22Rv1 (cell line): ENCODE results near the gene GNG7.
A peak's percentile ranks its signal among the peaks of the same experiment; 100 is the strongest.

Source experiments
- H3K27ac ChIP-seq: fragments of 450-650 bp; 2 replicates; pipeline ENCODE4 v1.5.1; 2017
- ZFX ChIP-seq: fragments of 450-650 bp; IDR thresholded peaks from 2 replicates; pipeline ENCODE4 v1.6.1; 2017; ENCODE audit warnings: antibody characterized with exemption, borderline replicate concordance
- TF ChIP-seq, protein P1 (sequence below): fragments of 450-650 bp; IDR thresholded peaks from 2 replicates; pipeline ENCODE4 v1.5.1; 2017; ENCODE audit warnings: mild to moderate bottlenecking

GNG7 gene

DNA sequence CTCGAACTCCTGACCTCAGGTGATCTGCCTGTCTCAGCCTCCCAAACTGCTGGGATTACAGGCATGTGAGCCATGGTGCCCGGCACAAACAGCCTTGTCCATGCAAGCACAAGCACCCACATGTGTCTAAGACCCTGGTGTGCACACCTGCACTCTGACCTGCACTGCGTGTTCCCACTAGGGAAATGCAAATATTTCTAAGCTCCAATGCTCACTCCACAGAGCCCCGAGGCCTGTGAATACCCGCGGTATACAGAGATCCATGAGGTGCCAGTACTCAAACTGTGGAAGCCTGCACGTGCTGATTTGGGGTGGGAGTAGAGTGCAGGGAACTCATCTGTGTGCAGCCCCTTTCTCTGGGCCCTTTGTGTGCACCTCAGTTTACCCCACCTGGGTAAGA lies 211.8 kb downstream of the GNG7 start:
- no peak for TF ChIP-seq ZFX
- TF ChIP-seq, protein P1, sequence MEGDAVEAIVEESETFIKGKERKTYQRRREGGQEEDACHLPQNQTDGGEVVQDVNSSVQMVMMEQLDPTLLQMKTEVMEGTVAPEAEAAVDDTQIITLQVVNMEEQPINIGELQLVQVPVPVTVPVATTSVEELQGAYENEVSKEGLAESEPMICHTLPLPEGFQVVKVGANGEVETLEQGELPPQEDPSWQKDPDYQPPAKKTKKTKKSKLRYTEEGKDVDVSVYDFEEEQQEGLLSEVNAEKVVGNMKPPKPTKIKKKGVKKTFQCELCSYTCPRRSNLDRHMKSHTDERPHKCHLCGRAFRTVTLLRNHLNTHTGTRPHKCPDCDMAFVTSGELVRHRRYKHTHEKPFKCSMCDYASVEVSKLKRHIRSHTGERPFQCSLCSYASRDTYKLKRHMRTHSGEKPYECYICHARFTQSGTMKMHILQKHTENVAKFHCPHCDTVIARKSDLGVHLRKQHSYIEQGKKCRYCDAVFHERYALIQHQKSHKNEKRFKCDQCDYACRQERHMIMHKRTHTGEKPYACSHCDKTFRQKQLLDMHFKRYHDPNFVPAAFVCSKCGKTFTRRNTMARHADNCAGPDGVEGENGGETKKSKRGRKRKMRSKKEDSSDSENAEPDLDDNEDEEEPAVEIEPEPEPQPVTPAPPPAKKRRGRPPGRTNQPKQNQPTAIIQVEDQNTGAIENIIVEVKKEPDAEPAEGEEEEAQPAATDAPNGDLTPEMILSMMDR = no peak
- no peak overlapping the region for H3K27ac ChIP-seq

DNA sequence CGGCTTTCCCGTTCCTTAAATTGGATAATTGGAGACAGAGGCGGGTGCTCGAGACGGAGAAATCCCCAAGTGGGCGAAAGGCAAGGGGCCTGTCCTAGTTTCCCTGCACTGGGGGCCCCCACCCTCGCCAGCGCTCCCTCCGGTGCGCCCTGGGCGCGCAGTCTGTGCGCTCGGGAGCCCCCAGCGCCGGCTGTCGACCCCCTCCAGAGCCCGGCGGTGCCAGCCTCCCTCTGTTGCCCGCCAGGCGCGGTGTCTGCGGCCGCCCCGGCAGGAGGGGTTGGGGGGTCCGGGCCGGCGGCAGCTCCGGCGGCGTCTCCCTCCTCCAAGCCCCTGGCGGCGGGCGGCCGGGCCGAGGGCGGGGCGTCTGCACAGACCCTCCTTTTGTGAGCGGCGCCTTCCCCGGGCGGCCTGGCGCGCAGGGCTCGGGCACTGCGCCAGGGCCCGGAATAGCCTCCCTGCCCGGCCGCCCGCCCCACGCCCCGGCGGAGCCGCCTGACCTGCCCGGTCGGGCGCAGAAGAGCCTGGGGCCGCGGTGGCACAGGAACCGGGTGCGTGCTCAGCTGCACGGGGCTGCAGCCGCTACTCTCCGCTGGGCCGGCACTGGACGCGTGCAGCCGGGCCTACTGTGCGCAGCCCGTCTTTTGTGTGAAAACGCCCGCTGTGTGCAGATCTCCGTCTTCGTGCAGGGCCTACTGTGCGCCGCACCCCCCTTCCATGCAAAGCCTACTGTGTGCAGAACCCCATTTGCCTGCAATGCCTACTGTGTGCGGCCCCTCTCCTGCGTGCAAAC lies 213.4 kb downstream of the GNG7 start:
- TF ChIP-seq, protein P1 = peak; percentile 11; the same call in 1 of the 2 replicates
- TF ChIP-seq ZFX = no peak
- H3K27ac ChIP-seq = peak overlapping the region; percentile 23

DNA sequence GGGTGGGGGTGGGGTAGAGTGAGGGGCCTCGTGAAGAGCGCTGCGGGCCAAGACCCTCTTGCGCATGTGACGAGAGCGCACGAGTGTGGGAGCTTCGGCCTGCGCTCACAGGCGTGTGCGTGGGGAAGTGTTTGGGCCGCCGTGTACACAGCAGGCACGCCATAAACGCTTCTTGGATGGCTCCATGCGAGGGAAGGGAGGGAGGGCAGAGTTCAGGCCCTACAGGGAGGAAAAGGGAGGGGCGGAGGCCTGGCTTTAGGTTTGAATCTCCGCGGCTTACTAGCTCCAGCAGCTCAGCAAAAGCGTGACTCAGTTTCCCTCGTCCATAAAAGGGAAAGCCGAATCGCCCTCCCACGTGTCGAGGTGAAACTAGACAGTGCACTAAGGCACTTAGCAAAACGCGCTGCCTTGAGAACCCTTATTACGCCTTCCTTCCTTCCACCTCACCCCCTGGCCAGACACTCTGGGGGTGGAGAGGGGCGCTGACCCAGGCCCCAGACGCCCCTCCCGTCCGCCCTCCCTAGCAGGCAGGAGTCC lies 214.0 kb downstream of the GNG7 start:
- H3K27ac ChIP-seq = peak overlapping the region; percentile 23; the same call in 1 of the 2 replicates
- TF ChIP-seq, protein P1 = no peak
- TF ChIP-seq ZFX = no peak

DNA sequence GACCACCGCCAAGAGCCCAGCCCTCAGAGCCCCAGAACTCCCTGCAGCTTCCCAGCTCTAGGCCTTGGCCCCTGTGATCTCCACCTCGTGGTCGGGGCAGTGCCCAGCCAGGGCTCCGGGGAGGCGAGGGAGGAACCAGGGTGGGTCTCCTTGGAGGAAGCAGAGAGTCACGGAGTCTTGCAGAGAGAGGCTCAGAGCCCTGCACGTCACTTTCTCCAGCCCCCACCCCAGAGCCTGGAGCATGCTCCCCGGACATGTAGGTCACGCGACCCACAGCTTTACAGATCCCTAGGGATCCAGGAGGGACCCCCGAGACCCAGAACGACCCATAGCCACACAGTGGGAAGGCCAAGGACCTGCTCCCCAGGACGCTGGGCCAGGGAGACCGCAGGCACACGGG lies 214.7 kb downstream of the GNG7 start:
- no peak overlapping the region for H3K27ac ChIP-seq
- TF ChIP-seq ZFX = no peak
- TF ChIP-seq, protein P1 = no peak

DNA sequence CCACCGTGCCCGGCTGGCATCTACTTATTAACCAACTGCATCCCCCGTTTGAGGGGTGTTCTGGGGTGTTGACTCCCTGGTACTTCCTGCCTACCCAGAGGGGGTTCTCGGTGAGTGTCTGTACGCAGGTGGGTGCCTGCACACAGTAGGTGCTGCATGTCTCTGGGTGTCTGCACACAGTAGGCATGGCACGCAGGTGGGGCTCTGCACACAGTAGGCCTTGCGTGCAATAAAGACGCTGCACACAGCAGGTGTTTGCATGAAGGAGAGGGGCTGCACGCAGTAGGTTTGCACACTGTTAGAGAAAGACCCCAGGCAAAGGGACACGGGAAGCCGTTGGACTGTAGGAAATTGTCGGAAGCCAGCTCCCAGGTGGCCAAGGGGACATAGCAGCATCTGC lies 215.4 kb downstream of the GNG7 start:
- no peak for TF ChIP-seq ZFX
- TF ChIP-seq, protein P1 = no peak
- no peak overlapping the region for H3K27ac ChIP-seq

DNA sequence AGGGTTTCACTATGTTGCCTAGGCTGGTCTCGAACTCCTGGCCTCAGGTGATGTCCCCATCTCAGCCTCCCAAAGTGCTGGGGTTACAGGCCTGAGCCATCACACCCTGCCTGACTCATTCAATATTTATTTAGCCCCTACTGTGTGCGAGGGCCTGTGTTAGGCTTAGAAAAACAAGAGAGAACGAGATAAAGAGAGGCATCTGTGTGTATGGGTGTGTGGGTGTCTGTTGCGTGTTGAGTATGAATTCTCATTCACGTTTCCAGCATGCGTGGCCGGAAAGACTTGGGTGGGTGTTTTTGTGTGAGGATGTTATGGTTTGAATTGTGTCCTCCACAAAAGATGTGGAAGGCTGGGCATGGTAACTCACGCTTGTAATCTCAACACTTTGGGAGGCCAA lies 217.1 kb downstream of the GNG7 start:
- TF ChIP-seq ZFX = no peak
- TF ChIP-seq, protein P1 = no peak
- no peak overlapping the region for H3K27ac ChIP-seq
